OCI-LY7 (cell line): Measurements from ENCODE around the gene PRPF40A.

Source experiments
- EZH2phosphoT487 ChIP-seq: fragments of 200-600 bp; sonication (generic); IDR thresholded peaks from 2 replicates; pipeline ENCODE4 v1.6.1; 2018; ENCODE audit warnings: low read depth, borderline replicate concordance, mild to moderate bottlenecking, mixed run types, antibody characterized with exemption, low read length, moderate library complexity, mixed read lengths
- TF ChIP-seq, protein P1 (sequence below): fragments of 200-600 bp; sonication (generic); conservative IDR thresholded peaks from 2 replicates; pipeline ENCODE4 v1.5.1; 2014; ENCODE audit warnings: mild to moderate bottlenecking, antibody characterized with exemption, low read length, moderate library complexity, mixed read lengths

DNA sequence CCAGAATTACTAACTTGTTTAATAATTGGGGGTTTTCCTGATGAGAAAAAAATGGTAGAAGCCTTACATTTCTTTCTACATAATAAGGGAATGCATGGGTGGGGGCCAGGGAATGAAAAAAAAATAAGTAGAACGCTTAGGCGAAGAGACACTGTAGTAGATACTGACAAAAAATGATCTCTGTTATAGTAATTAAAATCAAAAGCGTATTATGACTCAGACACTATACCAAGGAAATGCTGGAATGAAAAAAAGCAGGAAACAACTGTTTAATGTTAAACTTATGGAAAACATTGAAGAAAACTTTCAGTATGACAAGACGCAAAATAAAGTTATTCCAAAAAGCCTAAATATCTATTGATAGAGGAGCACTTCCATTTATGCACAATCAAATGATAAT, 42.9 kb downstream of the PRPF40A start:
- TF ChIP-seq, protein P1, sequence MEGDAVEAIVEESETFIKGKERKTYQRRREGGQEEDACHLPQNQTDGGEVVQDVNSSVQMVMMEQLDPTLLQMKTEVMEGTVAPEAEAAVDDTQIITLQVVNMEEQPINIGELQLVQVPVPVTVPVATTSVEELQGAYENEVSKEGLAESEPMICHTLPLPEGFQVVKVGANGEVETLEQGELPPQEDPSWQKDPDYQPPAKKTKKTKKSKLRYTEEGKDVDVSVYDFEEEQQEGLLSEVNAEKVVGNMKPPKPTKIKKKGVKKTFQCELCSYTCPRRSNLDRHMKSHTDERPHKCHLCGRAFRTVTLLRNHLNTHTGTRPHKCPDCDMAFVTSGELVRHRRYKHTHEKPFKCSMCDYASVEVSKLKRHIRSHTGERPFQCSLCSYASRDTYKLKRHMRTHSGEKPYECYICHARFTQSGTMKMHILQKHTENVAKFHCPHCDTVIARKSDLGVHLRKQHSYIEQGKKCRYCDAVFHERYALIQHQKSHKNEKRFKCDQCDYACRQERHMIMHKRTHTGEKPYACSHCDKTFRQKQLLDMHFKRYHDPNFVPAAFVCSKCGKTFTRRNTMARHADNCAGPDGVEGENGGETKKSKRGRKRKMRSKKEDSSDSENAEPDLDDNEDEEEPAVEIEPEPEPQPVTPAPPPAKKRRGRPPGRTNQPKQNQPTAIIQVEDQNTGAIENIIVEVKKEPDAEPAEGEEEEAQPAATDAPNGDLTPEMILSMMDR, result no peak
- TF ChIP-seq EZH2phosphoT487, result no peak
